Measurements from ENCODE around the gene DDX46. TPM values are rescaled to one million over a fixed set of nuclear protein-coding genes. Genes with fewer than 3 reads are reported as not detected.

DDX46 gene
- total RNA-seq (2021; ENCODE audit: unreplicated experiment) (99.3 TPM), Bru-seq, nascent RNA (percentile 84 among the genes with signal in this experiment), BruChase-seq, experiment 1, labeled RNA remaining after a 6-hour chase (percentile 93 among the genes with signal in this experiment), BruChase-seq, experiment 2, labeled RNA remaining after a 2-hour chase (percentile 87 among the genes with signal in this experiment)
- polyA plus RNA-seq (2012): 54.0 and 54.2 TPM in 2 replicates
- long read RNA-seq, full-length matches to known transcripts: 70 of 187 reads
- long read RNA-seq, partial matches to known transcripts: 106 of 187 reads
- long read RNA-seq, other reads (novel, unspliced or antisense): 11 of 187 reads

GRCh38 chr5:134758504-134759341 is at the start of gene DDX46:
DDX46 (plus strand) TSS chr5:134758779; CDS start chr5:134758939, 160 bp downstream.
- Histone ChIP-seq H3K27ac (ENCODE audit: low read depth, low read length) (peak within 1 kb of the TSS; percentile 67), H3K79me2 (ENCODE audit: insufficient read depth, low read length) (peaks cover 52% of the 10 kb centered on the region), H3K36me3 (ENCODE audit: control insufficient read depth in 1 of 2, insufficient read depth in 2 of 2, low read length in 2 of 2) (peaks cover 1 to 3% of the 10 kb centered on the region in 2 experiments; a peak in 2 of 4 replicates), H3K4me1 (ENCODE audit: control insufficient read depth in 1 of 2, insufficient read depth in 2 of 2, low read length in 2 of 2) (peaks cover 10 to 19% of the 10 kb centered on the region in 2 experiments), H2AFZ (ENCODE audit: low read depth, low read length, poor library complexity, severe bottlenecking) (peak within 1 kb of the TSS; percentile 49), H3K27me3 (ENCODE audit: insufficient read depth, low read length) (no peaks in the 10 kb centered on the region), H3K9me2 (ENCODE audit: insufficient read depth) (no peaks in the 10 kb centered on the region), H4K20me1 (ENCODE audit: insufficient read depth) (peaks cover 10% of the 10 kb centered on the region; the same call in 1 of the 2 replicates), H3K9me3 (ENCODE audit: control insufficient read depth in 1 of 2, insufficient read depth in 1 of 2, low read depth in 1 of 2, low read length in 2 of 2) (no peaks in the 10 kb centered on the region), H3K4me2 (ENCODE audit: low read length) (peak within 1 kb of the TSS; percentile 80), H3K4me3 (replicated peaks in 1 of 2; ENCODE audit: low read depth in 1 of 2, low read length in 2 of 2) (peak within 1 kb of the TSS; percentile 68 to 79), H3K9ac (ENCODE audit: low read length) (peak within 1 kb of the TSS; percentile 81)
- intact Hi-C loops (cut with micrococcal nuclease): no loop called here
- ChIA-PET RAD21 (ENCODE audit: low non-redundant PET in 1 of 2, low total read pairs in 2 of 2, uncharacterized antibody in 2 of 2, unreplicated experiment in 2 of 2) (interaction anchor here (0.5 to 0.6 kb wide), 2 partner anchors 119 to 171 kb away, joined by 4 to 5 read pairs; no protein-coding TSS in a partner anchor), POLR2A (interaction anchor here (0.8 to 3.0 kb wide), 3 partner anchors 12 to 146 kb away, joined by 3 to 16 read pairs (median 3); partner anchors contain the start of genes CAMLG and PCBD2), CTCF (interaction anchor here (0.8 to 1.4 kb wide), 2 partner anchors 19 to 93 kb away, joined by 3 read pairs; no protein-coding TSS in a partner anchor)
- DNase-seq (ENCODE audit: low read depth, low spot score): peak; percentile 84
- ATAC-seq: peak; percentile 97
- no TSS peak for BruUV-seq (replicated peaks)
- TF ChIP-seq ATF3 (IDR thresholded peaks at IDR 0.05) (no peak; the same call in 1 of the 2 replicates), RAD21 (IDR thresholded peaks at IDR 0.05; ENCODE audit: low read depth) (0 out of 2 replicates have a peak, but pooled peaks have one; percentile 10), ZNF274 (IDR thresholded peaks at IDR 0.05; ENCODE audit: low read depth, low read length) (no peak), POLR2A (IDR thresholded peaks at IDR 0.05; ENCODE audit: borderline replicate concordance, extremely low read depth, insufficient read depth, insufficient read length) (peak; percentile 48), SRF (IDR thresholded peaks at IDR 0.05; ENCODE audit: low read depth) (peak; percentile 31; the same call in 1 of the 2 replicates), MAX (IDR thresholded peaks at IDR 0.05) (peak; percentile 95), CBX3 (IDR thresholded peaks at IDR 0.05; ENCODE audit: low read depth) (peak; percentile 99), FOSL1 (IDR thresholded peaks at IDR 0.05; ENCODE audit: low read depth) (peak; percentile 22; the same call in 1 of the 2 replicates), YY1 (IDR thresholded peaks at IDR 0.05; ENCODE audit: extremely low read depth, insufficient replicate concordance, low read depth, low read length) (peak; percentile 93), TCF7L2 (IDR thresholded peaks at IDR 0.05; ENCODE audit: borderline replicate concordance, extremely low read depth, insufficient read depth, insufficient read length) (peak; percentile 85), EZH2 (IDR thresholded peaks at IDR 0.05) (no peak), ELF1 (IDR thresholded peaks at IDR 0.05; ENCODE audit: borderline replicate concordance, low read depth) (peak; percentile 50; the same call in 1 of the 2 replicates), POLR2AphosphoS5 (IDR thresholded peaks at IDR 0.05; ENCODE audit: low read depth, low read length) (peak; percentile 97), EZH2phosphoT487 (IDR thresholded peaks at IDR 0.05; ENCODE audit: borderline replicate concordance) (no peak), CTCF (IDR thresholded peaks at IDR 0.05 in 2 of 3, conservative IDR thresholded peaks at IDR 0.05 in 1 of 3; ENCODE audit: borderline replicate concordance in 1 of 3, insufficient read depth in 1 of 3, low read depth in 2 of 3, low read length in 2 of 3) (peak; percentile 66 to 72 (median 71); a peak in 5 of 6 replicates), ZBTB33 (IDR thresholded peaks at IDR 0.05; ENCODE audit: extremely low read depth, insufficient replicate concordance, low read length) (peak; percentile 81), JUND (IDR thresholded peaks at IDR 0.05) (peak; percentile 56; the same call in 1 of the 2 replicates), SIN3A (IDR thresholded peaks at IDR 0.05; ENCODE audit: low read depth) (peak; percentile 97), EGR1 (IDR thresholded peaks at IDR 0.05; ENCODE audit: low read depth) (no peak; the same call in 1 of the 2 replicates)

Data from HCT116 (cell line).